Kidney (tissue), 19 donors: ENCODE measurements around the gene DPP6. TPM values are rescaled to one million over a fixed set of nuclear protein-coding genes. Genes with fewer than 3 reads are reported as not detected.
"Not testable (repeated sequence)": the region's sequence is repeated elsewhere in the genome, so short reads cannot be mapped to it uniquely, and the experiment has no call there.

Source experiments
- DNase-seq, 5 donors: peaks; one replicate each; pipeline ENCODE4 v3.0.0-alpha.2; 2013 to 2020
- FAIRE-seq: peaks from 2 replicates; lab custom pipeline; 2012; peaks lifted over from hg19 to GRCh38; lab: Jason Lieb, UNC
- H3K27ac ChIP-seq, 2 donors: one replicate each; pipeline ENCODE4 v1.7.0; 2013; ENCODE audit warnings: low read depth in 2 of 2, low read length in 2 of 2, inconsistent platforms in 1 of 2
- H3K27me3 ChIP-seq: one replicate; pipeline ENCODE4 v1.7.1; 2013; ENCODE audit warnings: low read length, inconsistent platforms; ENCODE audit not compliant: control insufficient read depth, insufficient read depth
- H3K36me3 ChIP-seq, 3 donors: one replicate each; pipeline versions ENCODE4 v1.7.0 to v1.7.1; 2013; ENCODE audit warnings: low read length in 3 of 3, control low read depth in 1 of 3, inconsistent platforms in 1 of 3; ENCODE audit not compliant: insufficient read depth in 3 of 3, control insufficient read depth in 2 of 3
- H3K4me1 ChIP-seq, 3 donors: one replicate each; pipeline versions ENCODE4 v1.7.0 to v1.7.1; 2013; ENCODE audit warnings: low read length in 3 of 3, inconsistent platforms in 1 of 3, low read depth in 1 of 3; ENCODE audit not compliant: control insufficient read depth in 2 of 3, insufficient read depth in 2 of 3
- H3K4me3 ChIP-seq, 3 donors: one replicate each; pipeline versions ENCODE4 v1.7.0 to v1.8.1; 2013; ENCODE audit warnings: low read length in 3 of 3, control low read depth in 1 of 3, inconsistent platforms in 1 of 3
- H3K9ac ChIP-seq, 3 donors: one replicate each; pipeline versions ENCODE4 v1.7.0 to v1.7.1; 2013; ENCODE audit warnings: low read length in 3 of 3, control low read depth in 1 of 3, inconsistent platforms in 1 of 3
- H3K9me3 ChIP-seq, 3 donors: one replicate each; pipeline versions ENCODE4 v1.7.0 to v1.7.1; 2013; ENCODE audit warnings: low read length in 3 of 3, control low read depth in 1 of 3, inconsistent platforms in 1 of 3; ENCODE audit not compliant: control insufficient read depth in 2 of 3, insufficient read depth in 1 of 3
- intact Hi-C: fragments of 100-400 bp; cut with DNase I; formaldehyde crosslinking; loops from one replicate; pipeline ENCODE4 v1.11.1; 2022
- long read RNA-seq, 10 donors: library from polyadenylated mRNA in 1 of 10; unstranded in 1 of 10; transcript quantifications; one replicate each; pipeline ENCODE4 v2.0.0 and lab custom pipeline, GENCODE V29; 2021 to 2026
- polyA plus RNA-seq: library from polyadenylated mRNA; stranded (reverse); fragments of 350-450 nt; fragmentation: Illumina TruSeq; extraction: RNeasy Lipid Tissue Mini Kit (QIAGEN cat#74804); gene quantifications from one replicate; pipeline ENCODE4 v1.2.3, GENCODE V29; 2014; ENCODE audit warnings: low read depth, low replicate concordance; ENCODE audit not compliant: insufficient read depth
- total RNA-seq: library from RNA; stranded (reverse); fragmentation: NEBNext Ultra II Directional; extraction: Animal tissue kit (Norgen Biotek cat#: 25700); gene quantifications from one replicate; pipeline ENCODE4 v1.2.1, GENCODE V29; 2021
- donor health status: control.
- donor health status: control.
- donor health status: DM: yes; HTN: yes; CAD: no.
- donor health status: Normal renal cell carcinoma (clear cell type).

DPP6 gene
- total RNA-seq (1.8 TPM), polyA plus RNA-seq (6.9 TPM)
- long read RNA-seq, donor 1 = 0 reads
- long read RNA-seq, donor 2, partial matches to known transcripts = 24 of 24 reads
- long read RNA-seq, donor 2, other reads (novel, unspliced or antisense) = 0 of 24 reads
- long read RNA-seq, donor 3, partial matches to known transcripts = 25 of 25 reads
- long read RNA-seq, donor 3, other reads (novel, unspliced or antisense) = 0 of 25 reads
- long read RNA-seq, donor 4, partial matches to known transcripts = 12 of 12 reads
- long read RNA-seq, donor 4, other reads (novel, unspliced or antisense) = 0 of 12 reads
- long read RNA-seq, donor 5 = 0 reads
- long read RNA-seq, donor 6 = 0 reads
- long read RNA-seq, donor 7, partial matches to known transcripts = 1 of 3 reads
- long read RNA-seq, donor 7, other reads (novel, unspliced or antisense) = 2 of 3 reads
- long read RNA-seq, donor 8, partial matches to known transcripts = 46 of 46 reads
- long read RNA-seq, donor 8, other reads (novel, unspliced or antisense) = 0 of 46 reads
- long read RNA-seq, donor 9 = 0 reads
- long read RNA-seq, donor 10, partial matches to known transcripts = 25 of 25 reads
- long read RNA-seq, donor 10, other reads (novel, unspliced or antisense) = 0 of 25 reads

DNA sequence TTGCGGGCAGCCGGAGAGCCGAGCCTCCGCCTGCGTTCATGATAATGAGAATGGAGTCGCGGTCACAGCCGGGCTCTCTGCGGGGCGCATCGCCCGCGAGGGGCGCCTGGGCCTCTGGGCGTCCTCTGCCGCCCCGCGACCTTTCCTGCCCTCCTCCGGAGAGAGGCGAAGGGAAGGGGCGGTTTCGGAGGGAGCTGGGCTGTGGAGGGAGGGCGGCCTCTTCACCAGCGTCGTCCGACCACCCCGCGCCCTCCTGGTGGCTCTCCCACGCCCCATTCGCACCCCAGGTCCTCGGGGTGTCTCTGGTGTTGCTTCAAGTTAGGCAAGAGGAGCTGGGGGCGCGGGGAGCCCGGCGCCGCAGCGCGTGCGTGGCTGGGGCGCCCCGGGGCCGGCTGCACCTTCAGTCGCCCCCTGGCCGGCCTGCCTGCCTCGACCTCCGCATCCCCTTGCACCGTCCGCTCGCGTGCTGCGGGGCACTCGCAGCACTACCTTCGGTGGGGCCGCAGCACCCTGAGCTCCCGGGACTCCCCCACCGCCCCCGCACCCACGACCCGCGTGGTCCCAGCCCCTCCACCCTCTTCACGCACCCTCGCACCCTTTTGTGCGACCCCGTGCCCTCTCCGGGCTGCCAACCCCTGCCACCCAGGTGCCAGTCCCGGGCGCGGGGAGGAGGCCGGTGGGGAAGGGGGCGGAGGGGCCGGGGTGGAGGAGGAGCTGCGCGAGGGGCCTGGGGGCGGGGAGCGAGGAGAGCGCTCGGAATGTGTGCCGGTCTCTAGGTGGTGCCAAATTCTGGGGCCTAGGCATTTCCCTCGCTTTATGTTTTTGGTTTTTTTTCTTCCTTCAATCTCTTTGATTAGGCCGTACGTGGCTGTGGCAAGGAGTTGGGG, at the start of gene DPP6:
Gene DPP6 (plus strand): TSS at position 756 of the 887 bp plus-strand sequence.
- FAIRE-seq, intact Hi-C loops: not testable (repeated sequence)

GRCh38 chr7:154009423-154009911, 42.7 kb upstream of the DPP6 start:
- H3K9ac ChIP-seq, intact Hi-C loops, H3K27me3 ChIP-seq, H3K4me3 ChIP-seq, H3K36me3 ChIP-seq, H3K9me3 ChIP-seq, FAIRE-seq, H3K27ac ChIP-seq, H3K4me1 ChIP-seq: not testable (repeated sequence)
- peak in 2 of 5 donors; percentile 18 to 22 for DNase-seq

More for the DNA sequence above, at the start of gene DPP6:
- H3K9ac ChIP-seq, H3K4me1 ChIP-seq, H3K27me3 ChIP-seq, H3K27ac ChIP-seq, H3K36me3 ChIP-seq, H3K4me3 ChIP-seq, H3K9me3 ChIP-seq: not testable (repeated sequence)
- peak in 3 of 5 donors; percentile 19 to 67 (median 25) for DNase-seq

- H3K9me3 ChIP-seq, FAIRE-seq: not testable (repeated sequence)
Measured at GRCh38 chr7:154010726-154011568, 41.3 kb upstream of the DPP6 start.

DNA sequence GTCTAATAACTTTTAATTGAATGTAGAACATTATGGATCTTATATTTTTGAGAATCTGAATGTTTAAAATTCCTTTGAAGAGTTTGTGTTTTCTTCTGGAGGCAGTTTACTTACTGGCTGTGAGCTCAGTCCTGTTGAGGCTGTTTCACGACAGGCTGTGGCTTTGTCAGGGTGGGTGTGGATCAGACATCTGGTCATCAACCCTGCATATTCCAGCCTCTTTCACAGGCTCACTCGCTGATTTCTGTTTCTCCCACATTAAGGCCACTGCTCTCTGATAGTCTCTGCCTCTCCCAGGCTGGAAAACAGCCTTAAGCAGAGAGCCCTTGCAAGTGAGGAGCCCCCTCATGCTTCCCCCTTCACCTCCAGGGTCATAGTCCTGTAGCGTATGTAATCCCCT, 39.4 kb upstream of the DPP6 start:
- FAIRE-seq, H3K9ac ChIP-seq, H3K36me3 ChIP-seq, DNase-seq, intact Hi-C loops, H3K27me3 ChIP-seq, H3K4me3 ChIP-seq, H3K4me1 ChIP-seq, H3K27ac ChIP-seq, H3K9me3 ChIP-seq: not testable (repeated sequence)

More at GRCh38 chr7:154010726-154011568, 41.3 kb upstream of the DPP6 start:
- DNase-seq, H3K4me3 ChIP-seq, H3K27ac ChIP-seq, H3K9ac ChIP-seq, intact Hi-C loops, H3K27me3 ChIP-seq, H3K36me3 ChIP-seq, H3K4me1 ChIP-seq: not testable (repeated sequence)

GRCh38 chr7:154015636-154016035, 36.6 kb upstream of the DPP6 start:
- DNase-seq, FAIRE-seq, H3K27me3 ChIP-seq, H3K4me3 ChIP-seq, intact Hi-C loops, H3K9me3 ChIP-seq, H3K27ac ChIP-seq, H3K4me1 ChIP-seq, H3K36me3 ChIP-seq, H3K9ac ChIP-seq: not testable (repeated sequence)

- DNase-seq, H3K9me3 ChIP-seq, H3K36me3 ChIP-seq, H3K27me3 ChIP-seq, FAIRE-seq, H3K9ac ChIP-seq, H3K27ac ChIP-seq, H3K4me1 ChIP-seq, H3K4me3 ChIP-seq, intact Hi-C loops: not testable (repeated sequence)
Measured at GRCh38 chr7:154018354-154018753, 33.8 kb upstream of the DPP6 start.

DNA sequence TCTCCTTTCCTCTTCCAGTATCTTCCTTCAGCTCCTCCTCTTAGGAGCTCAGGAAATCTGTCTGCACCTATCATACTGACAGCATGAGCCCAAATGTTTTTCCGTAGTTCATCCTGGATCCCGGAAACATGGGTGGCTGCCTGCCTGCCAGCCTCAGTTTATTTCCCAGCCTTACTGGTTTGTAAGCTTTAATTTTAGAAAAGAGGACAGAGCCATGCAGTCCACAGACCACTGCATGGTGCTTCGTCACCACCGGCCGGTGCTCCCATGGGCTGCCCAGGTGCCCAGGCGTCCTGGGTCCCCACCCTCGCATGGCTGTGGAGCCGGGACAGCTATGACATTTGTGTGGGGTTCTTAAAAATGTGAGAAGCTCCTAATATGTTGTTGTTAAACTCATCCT, 24.4 kb upstream of the DPP6 start:
- H3K27ac ChIP-seq, H3K9ac ChIP-seq, H3K4me3 ChIP-seq, intact Hi-C loops, H3K36me3 ChIP-seq, DNase-seq, FAIRE-seq, H3K4me1 ChIP-seq, H3K27me3 ChIP-seq, H3K9me3 ChIP-seq: not testable (repeated sequence)
